HepG2 (cell line): ENCODE results near the gene NLRP12. TPM values are rescaled to one million over a fixed set of nuclear protein-coding genes. Genes with fewer than 3 reads are reported as not detected.

Experiments
- CENPX ChIP-seq: sonication (generic); formaldehyde crosslinking; IDR thresholded peaks from 2 replicates; pipeline ENCODE4 v1.9.0; 2021; ENCODE audit warnings: mild to moderate bottlenecking, missing genetic modification reagents, moderate library complexity
- FOSL2 ChIP-seq: sonication (generic); formaldehyde crosslinking; IDR thresholded peaks from 2 replicates; pipeline ENCODE4 v1.4.0; 2020; ENCODE audit warnings: missing genetic modification reagents
- MEF2D ChIP-seq: sonication (generic); formaldehyde crosslinking; IDR thresholded peaks from 2 replicates; pipeline ENCODE4 v1.5.1; 2020; ENCODE audit warnings: mild to moderate bottlenecking, missing genetic modification reagents
- PATZ1 ChIP-seq: sonication (generic); formaldehyde crosslinking; IDR thresholded peaks from 2 replicates; pipeline ENCODE4 v1.4.0; 2020; ENCODE audit warnings: missing genetic modification reagents
- PBX2 ChIP-seq: IDR thresholded peaks from 2 replicates; pipeline ENCODE4 v1.6.1; 2016; ENCODE audit warnings: control low read depth
- SMARCC2 ChIP-seq: fragments of 450-650 bp; IDR thresholded peaks from 2 replicates; pipeline ENCODE4 v1.6.1; 2017; ENCODE audit warnings: antibody characterized with exemption, mild to moderate bottlenecking
- SOX5 ChIP-seq: IDR thresholded peaks from 2 replicates; pipeline ENCODE4 v1.6.1; 2016; ENCODE audit warnings: borderline replicate concordance
- TERF1 ChIP-seq: sonication (generic); formaldehyde crosslinking; IDR thresholded peaks from 2 replicates; pipeline ENCODE4 v1.8.0; 2022; ENCODE audit warnings: mild to moderate bottlenecking, missing genetic modification reagents, moderate library complexity
- TFDP2 ChIP-seq: sonication (generic); formaldehyde crosslinking; IDR thresholded peaks from 2 replicates; pipeline ENCODE4 v1.4.0; 2020; ENCODE audit warnings: missing genetic modification reagents
- ZBTB10 ChIP-seq: sonication (generic); formaldehyde crosslinking; IDR thresholded peaks from 2 replicates; pipeline ENCODE4 v1.4.0; 2020; ENCODE audit warnings: missing genetic modification reagents, borderline replicate concordance
- ZBTB7B ChIP-seq: sonication (generic); formaldehyde crosslinking; IDR thresholded peaks from 2 replicates; pipeline ENCODE4 v1.4.0; 2020; ENCODE audit warnings: missing genetic modification reagents
- ZEB1 ChIP-seq: IDR thresholded peaks from 2 replicates; pipeline ENCODE4 v1.6.1; 2012; ENCODE audit warnings: mild to moderate bottlenecking, low read depth, inconsistent platforms; ENCODE audit not compliant: insufficient replicate concordance
- ZFP41 ChIP-seq: sonication (generic); formaldehyde crosslinking; IDR thresholded peaks from 2 replicates; pipeline ENCODE4 v1.4.0; 2020; ENCODE audit warnings: mild to moderate bottlenecking, missing genetic modification reagents, borderline replicate concordance
- ZKSCAN1 ChIP-seq: fragments of 150-350 bp; IDR thresholded peaks from 2 replicates; pipeline ENCODE4 v1.6.1; 2014; ENCODE audit warnings: low read length
- ZNF17 ChIP-seq: sonication (generic); formaldehyde crosslinking; IDR thresholded peaks from 2 replicates; pipeline ENCODE4 v1.5.0; 2020; ENCODE audit warnings: mild to moderate bottlenecking, missing genetic modification reagents
- ZNF331 ChIP-seq: sonication (generic); formaldehyde crosslinking; IDR thresholded peaks from 2 replicates; pipeline ENCODE4 v1.4.0; 2020; ENCODE audit warnings: missing genetic modification reagents
- ZNF468 ChIP-seq: sonication (generic); formaldehyde crosslinking; IDR thresholded peaks from 2 replicates; pipeline ENCODE4 v1.8.0; 2022; ENCODE audit warnings: mild to moderate bottlenecking, moderate library complexity, missing genetic modification reagents
- ZNF512B ChIP-seq: sonication (generic); formaldehyde crosslinking; IDR thresholded peaks from 2 replicates; pipeline ENCODE4 v1.5.1; 2020; ENCODE audit warnings: missing genetic modification reagents, mild to moderate bottlenecking, borderline replicate concordance
- ZNF607 ChIP-seq: sonication (generic); formaldehyde crosslinking; IDR thresholded peaks from 2 replicates; pipeline ENCODE4 v1.5.1; 2020; ENCODE audit warnings: missing genetic modification reagents, mild to moderate bottlenecking, borderline replicate concordance
- polyA plus RNA-seq, 8 experiments: library from polyadenylated mRNA; depleted of rRNA in 3 of 8; stranded (reverse) in 7 of 8; unstranded in 1 of 8; fragments of >200 nt; fragmentation: Illumina TruSeq in 4 of 8; extraction: Trizol in 4 of 8; gene quantifications; 2 replicates each; pipeline versions ENCODE4 v1.2.1 to v1.2.3, GENCODE V29; 2011 to 2016; ENCODE audit warnings: low read depth in 4 of 8, missing spikeins in 1 of 8, mixed read lengths in 1 of 8; ENCODE audit not compliant: insufficient read depth in 1 of 8
- total RNA-seq, 5 experiments: library from RNA; depleted of rRNA; stranded (reverse); fragments of >200 nt; fragmentation: Illumina TruSeq; extraction: Trizol; gene quantifications; 2 replicates each; pipeline ENCODE4 v1.2.3, GENCODE V29; 2016; ENCODE audit warnings: low read depth in 1 of 5

The NLRP12 gene
- total and polyA plus RNA-seq, 2 of the 13 experiments (the other 11 are each of a cell fraction or from before 2014, with no cell fraction given) = 0.15 to 0.20 TPM

GRCh38 chr19:53864308-53864836 is 40.3 kb upstream of the NLRP12 start (continued):
- 0 out of 2 replicates have a peak, but pooled peaks have one; percentile 37 for TF ChIP-seq TFDP2
- peak; percentile 73 for TF ChIP-seq FOSL2 (CRISPR knock-in tag)
- TF ChIP-seq ZEB1 = peak; percentile 81
- peak; percentile 57; the same call in 1 of the 2 replicates for TF ChIP-seq ZNF607
- peak; percentile 87 for TF ChIP-seq PATZ1 (CRISPR knock-in tag)
- no peak for TF ChIP-seq TERF1 (CRISPR knock-in tag)
- peak; percentile 83 for TF ChIP-seq SOX5 (CRISPR knock-in tag)
- peak; percentile 98 for TF ChIP-seq ZBTB7B
- no peak for TF ChIP-seq CENPX (CRISPR knock-in tag)
- TF ChIP-seq ZKSCAN1 = peak; percentile 20; the same call in 1 of the 2 replicates
- no peak for TF ChIP-seq ZNF468 (CRISPR knock-in tag)
- no peak for TF ChIP-seq PBX2 (CRISPR knock-in tag)
- TF ChIP-seq ZNF512B (CRISPR knock-in tag) = peak; percentile 64; the same call in 1 of the 2 replicates
- peak; percentile 53; the same call in 1 of the 2 replicates for TF ChIP-seq ZFP41 (CRISPR knock-in tag)
- TF ChIP-seq ZBTB10 (CRISPR knock-in tag) = peak; percentile 100
- no peak for TF ChIP-seq ZNF17
- peak; percentile 86; the same call in 1 of the 2 replicates for TF ChIP-seq SMARCC2
- TF ChIP-seq ZNF331 (CRISPR knock-in tag) = peak; percentile 85
- TF ChIP-seq MEF2D (CRISPR knock-in tag) = peak; percentile 71
